GDM1 (cell line): ENCODE data around the gene PACS2.
A peak's percentile ranks its signal among the peaks of the same experiment; 100 is the strongest.

Source experiments
- DNase-seq: peaks from one replicate; lab custom pipeline; 2025; lab: John Stamatoyannopoulos, UW

PACS2 gene

DNA sequence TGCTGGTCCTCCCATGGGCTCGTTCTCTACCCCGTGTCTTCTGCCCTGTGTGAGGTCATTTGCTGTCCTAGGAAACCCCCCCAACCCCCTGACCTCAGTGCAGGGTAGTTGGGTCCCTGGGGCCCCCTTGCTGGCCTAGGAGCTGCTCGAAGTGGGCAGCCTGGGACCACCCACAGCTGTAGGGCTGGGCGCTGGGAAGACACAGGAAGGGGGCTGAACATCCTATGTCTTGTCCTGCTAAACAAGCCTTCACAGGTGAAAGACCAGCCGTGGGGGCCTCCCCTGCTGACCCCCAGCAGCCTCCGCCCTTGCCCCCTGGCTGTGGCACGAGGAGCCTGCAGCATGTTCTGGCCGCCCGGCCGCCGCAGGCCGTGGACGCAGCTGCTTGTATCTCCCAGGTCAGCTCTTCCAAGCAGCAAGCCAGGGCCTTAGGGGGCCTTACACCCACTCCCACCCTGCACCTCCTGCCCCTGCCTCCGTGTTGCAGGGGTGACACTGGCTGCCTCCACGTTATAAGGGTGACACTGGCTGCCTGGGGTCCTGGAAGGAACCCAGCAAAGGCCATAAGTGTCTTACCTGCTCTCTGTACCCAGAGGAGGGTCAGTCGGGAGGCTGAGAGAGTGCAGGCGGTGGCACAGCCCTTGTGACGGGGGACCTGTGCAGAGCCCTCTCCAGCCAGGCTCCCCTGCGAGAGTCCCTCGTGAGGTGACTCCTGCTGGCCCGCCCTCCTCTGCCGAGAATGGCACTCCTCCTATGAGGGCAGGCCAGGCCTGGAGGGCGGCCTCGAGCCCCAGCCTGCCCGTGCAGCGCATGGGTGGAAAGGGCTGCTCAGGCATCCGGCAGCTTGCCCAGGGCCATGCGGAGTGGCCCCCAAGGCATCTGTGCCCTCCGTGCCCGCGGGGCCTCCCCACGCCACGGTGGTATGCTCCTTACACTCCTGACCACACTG lies 72.3 kb downstream of the PACS2 start:
- DNase-seq: no peak

DNA sequence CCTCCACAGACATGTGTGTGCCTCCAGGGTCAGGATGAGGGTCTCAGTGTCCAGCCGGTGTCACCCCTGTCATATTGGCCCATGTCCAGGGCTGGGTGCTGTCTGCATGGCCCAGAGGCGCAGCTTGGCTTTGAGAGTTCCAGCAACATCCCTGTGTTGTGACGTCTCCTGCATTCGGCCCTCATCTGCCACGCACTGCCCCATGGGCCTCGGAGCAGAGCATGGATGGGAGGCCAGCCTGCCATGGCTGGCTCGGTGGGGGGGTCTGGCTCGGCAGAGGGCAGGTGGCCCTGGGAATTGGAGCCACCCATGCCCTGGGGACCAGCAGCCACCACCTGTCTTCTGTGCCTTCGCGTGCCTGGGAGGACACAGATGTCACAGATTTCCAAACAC lies 73.0 kb downstream of the PACS2 start:
- no peak for DNase-seq

DNA sequence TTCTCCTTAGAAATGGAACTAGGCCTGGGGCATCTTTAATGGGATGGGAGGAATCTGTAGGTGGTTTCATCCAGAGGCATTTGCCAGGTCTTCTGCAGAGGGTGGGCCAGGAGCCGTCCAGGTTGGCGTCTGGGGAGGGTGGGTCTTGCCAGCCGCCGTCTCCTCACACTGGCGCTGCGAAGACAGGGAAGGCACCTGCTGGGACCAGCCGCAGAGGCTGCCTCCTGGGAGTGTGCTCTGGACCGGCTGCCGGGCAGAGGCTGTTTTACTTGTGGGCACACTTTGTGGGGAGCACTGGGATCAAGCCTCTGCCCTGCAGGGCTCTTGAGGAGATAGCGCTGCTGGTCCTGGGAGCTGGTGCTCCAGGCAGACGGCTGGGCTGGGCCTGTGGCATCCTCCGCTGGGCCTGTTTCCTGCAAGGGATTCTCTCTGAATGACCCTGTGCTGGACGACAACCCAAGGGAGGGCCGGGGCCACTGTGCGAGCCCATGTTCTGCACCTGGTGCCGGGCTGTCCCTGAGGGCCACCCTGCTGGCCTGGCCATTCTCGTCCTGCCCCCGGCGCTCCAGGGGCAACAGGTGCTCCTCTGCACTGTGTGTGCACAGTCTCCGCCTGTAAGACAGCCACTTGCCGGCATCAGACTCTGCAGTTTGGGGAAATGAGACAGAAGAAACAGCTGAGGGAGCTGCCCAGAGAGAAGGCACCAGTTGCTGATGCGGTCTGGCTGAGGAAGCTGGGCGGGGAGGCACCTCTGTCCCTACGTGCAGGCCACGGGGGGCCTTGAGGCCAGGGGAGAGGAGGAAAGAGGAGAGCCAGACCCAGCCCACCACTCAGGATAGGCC lies 73.8 kb downstream of the PACS2 start:
- no peak for DNase-seq

DNA sequence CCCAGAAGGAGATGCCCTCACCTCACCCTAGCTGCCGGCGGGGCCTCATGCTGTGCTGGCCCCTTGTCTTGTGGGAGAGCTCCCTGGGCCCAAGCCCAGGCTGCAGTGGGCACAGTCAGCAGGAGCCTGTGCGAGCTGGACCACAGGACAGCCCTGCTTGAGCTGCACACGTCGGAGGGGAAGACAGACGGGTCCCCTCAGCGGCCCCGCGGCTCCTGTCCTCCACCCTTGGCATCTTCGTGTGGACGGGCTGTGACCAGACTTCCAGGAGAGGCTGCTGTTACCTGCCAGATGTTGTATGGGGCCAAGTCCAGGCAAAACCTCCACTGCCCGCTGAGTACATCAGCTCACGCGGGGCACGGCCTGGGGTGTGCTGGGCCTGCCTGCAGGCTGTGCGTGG lies 74.4 kb downstream of the PACS2 start:
- DNase-seq: no peak

DNA sequence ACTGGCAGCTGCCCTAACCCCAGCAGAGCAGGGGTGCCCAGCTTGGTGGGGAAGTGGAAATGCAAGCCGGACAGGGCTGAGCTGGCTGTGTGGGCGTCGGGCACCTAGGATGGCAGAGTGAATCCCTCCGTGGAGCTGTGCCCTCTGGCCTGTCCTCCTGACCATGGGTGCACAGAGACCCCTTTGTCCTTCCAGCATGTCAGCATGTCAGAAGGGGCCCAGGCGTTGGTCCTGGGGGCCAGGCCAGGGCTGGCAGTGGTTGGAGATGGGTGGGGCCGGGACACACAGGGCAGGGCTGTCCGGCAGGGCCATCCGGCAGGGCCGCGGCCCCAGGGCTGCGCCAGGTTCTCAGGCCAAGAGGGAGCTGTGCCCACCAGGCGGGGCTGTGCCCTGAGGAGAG lies 75.0 kb downstream of the PACS2 start:
- no peak for DNase-seq

DNA sequence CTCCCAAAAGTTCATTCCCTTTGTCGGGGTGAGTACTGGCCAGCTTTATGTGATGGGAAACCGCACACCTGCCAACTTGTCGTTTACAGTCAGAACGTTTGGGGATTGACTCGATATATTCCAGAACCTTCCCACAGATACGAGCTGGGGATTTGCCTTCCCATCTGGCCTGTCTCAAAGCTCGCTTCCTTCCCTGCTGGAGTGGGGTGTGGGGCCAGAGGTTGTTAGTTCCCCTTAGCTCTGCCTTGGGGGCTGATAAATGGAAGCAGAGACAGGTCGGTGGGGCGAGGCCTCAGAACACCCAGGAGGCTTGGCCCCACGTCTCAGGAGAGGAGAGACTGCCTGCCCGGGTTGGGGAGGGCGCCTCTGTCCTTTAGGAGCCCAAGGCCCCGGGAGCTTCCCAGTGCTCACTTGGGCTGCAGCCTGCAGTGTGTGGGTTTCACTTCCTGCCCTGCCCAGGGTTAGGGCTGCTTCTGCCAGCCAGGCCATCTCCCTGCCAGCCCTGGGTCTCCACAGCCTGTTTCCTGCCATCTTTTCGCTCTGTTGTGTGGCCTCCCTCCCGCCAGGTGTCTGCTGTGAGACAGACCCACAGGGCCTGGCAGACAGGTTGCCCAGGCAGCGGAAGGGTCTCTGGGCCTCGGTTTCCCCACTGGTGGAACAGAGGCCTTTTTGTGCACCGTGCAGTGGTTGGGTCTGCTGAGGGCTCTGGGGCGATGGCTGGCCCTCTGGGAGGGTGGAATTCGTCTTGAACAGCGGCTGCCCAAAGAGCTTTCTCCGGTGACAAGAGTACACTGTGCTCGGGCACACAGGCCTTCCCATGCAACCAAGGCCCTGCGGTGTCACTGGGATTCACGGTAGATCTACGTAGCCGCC lies 75.7 kb downstream of the PACS2 start:
- DNase-seq: peak; percentile 57

DNA sequence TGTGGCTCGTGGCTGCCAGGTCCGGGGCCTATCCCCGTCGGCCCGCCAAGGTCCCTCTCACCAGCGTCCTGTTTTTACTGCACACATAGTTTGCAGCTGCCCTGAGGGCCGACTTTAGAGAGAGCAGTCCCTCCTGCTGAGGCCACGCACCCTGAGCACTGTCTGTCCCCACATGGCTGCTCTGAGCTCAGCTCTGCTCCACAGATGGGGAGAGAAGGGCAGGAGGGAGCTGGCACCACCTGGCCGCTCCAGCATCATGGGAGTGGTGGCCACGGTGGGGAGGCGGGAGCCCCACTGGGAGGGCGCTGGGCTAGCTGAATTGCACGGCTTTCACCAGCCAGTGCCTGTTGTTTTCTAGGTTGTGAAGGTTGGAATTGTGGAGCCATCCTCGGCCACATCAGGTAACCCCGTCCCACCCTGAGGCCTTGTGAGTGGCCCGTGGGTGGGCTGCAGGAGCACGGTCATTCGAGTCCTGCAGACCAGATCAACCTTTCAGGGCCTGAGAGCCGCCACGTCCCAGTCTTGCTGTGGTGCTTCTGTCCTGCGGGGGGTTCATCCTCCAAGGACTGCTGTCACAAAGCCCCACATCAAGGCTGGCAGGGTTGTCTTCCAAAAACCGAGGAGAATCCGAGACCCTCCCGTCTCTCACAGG lies 76.4 kb downstream of the PACS2 start:
- DNase-seq: no peak

DNA sequence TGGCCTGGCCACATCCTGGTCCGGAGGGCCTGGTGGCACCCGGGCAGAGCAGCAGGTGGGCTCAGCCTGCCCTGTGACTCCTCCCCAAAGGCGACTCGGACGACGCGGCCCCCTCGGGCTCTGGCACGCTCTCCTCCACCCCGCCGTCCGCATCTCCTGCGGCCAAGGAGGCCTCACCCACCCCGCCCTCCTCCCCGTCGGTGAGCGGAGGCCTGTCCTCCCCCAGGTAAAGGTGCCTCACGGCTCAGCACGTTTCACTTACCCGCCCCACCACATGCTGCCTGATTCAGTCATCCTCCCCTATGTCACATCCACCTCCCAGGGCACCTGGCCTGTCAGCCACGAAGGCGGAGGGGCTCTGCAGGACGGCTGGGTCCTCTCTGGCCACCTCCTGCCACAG lies 77.0 kb downstream of the PACS2 start:
- DNase-seq: no peak

DNA sequence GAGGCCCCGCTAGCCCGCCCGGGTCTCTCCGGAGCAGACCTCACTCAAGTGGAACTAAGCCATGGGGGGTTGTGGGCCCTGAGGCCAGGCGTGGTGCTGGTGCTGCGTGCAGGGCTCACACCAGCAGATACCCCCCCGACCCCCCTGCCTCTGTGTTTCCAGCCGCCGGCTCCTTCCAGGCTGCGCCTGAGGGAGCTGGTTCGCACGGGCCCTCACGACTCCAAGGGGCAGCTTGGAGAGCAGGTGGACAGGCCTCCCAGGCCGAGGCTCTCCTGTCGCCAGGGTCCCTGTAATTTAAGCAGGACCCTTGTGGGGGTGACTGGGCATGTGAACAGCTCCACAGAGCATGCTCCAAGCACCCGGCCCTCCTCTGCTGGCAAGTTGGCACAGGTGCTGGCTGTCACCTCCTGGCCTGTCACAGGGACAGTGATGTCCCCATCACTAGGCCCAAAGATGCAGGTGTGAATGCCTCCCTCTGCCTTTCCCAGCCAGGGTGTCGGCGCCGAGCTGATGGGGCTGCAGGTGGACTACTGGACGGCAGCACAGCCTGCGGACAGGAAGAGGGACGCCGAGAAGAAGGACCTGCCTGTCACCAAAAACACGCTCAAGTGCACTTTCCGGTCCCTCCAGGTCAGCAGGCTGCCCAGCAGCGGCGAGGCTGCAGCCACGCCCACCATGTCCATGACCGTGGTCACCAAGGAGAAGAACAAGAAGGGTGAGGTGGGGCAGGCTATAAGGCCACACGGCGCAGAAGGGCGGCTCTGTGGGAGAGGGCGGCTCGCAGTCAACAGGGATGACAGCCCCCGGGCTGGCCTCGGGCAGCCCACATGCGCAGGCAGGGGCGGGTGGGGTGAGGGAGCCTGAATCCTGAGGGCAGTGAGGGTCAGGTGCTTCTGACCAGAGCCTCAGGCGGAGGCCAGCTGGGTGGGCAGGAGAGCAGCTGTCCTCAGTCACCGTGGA lies 77.9 kb downstream of the PACS2 start:
- no peak for DNase-seq

DNA sequence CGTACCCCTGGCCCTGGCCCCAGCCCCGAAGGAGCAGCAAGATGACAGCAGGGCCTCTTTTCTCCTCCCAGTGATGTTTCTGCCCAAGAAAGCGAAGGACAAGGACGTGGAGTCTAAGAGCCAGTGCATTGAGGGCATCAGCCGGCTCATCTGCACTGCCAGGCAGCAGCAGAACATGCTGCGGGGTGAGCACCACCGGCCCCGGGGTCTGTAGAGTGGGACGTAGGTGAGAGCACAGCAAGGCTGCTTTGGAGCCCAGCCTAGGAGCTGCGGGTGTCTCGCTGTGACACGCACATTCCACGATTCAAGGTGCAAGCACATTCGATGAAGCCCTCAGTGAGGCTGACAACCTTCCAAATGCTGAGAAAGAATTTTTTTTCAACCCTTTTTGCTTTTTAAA lies 78.6 kb downstream of the PACS2 start:
- DNase-seq: no peak

DNA sequence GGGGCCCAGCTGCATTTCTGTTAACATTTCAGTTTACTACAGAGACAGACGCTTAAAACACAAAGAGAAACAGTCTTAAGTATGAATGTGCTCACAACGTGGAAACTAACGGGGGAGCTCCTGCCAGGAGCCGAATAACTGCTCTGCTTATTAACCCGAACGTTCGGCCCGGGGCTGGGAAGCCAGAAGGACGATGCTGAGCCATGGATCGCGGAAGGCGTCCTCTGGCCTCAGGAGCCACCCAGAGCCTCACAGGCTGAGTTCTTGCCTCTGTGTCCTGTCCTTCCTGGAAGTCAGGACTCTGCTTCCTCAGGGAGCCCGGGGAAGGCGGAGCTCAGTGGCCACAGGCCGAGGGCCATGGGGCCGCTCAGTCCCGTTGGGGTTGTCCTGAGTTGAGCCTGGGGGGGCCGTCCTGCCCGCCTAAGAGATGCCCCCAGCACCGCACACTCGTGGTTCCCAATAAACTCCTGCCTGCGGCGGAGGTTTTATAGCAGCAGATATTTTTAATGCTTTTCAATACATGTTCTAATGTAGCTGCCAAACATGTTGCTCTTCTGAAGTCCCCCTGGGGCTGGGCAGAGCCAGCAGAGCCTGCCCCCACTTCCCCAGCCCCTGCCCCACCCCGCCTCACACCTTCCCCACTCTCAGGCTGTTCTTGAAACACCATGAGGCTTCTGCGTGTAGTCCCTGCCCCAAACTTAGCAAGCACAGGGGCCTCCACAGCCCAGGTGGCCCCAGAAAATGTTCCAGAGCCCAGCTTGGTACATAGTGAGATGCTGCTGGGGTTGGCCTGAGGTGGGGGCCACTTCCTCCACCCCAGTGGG lies 80.4 kb downstream of the PACS2 start:
- no peak for DNase-seq

DNA sequence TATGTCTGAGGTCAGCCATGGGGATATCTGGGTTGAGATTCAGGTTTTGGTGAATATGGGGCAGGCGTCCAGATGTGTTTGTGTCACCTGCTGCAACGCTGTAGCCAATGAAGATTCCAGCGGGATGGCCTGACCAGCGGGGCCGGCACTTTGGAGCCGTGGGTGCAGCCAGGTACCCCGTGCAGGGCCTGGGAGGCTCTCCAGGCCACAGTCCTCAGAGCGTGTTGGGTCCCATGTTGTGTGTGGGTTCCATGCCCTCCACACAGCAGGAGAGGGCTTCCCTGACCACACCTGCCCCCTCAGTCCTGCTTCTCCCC lies 80.9 kb downstream of the PACS2 start:
- DNase-seq: no peak

DNA sequence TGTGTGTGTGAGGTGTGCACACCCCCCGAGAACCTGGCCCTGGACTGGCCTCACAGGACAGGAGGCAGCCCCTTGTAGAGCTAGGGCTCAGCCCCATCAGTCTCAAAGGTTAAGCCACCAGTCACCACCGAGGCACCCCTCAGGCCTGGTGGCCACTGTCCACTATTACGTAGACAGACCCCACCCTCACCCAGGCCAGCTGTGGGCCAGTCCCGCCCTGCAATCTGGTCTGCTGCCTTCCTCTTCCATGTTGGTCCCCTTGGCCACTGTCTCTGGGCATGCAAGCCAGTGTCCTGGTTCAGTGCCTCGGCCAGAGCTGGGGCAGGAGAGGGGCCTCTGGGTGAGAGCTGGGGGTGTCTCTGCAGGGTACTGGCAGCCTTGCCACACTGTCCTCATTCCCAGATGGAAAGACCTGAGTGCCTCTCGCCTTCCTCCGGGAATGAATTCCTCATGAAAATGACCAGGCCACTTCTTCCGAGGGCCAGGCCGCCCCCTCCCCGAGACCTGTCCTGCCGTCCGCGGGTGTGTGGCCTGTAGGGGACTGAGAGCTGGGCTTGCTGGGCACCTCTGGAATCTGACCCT lies 82.9 kb downstream of the PACS2 start:
- no peak for DNase-seq

DNA sequence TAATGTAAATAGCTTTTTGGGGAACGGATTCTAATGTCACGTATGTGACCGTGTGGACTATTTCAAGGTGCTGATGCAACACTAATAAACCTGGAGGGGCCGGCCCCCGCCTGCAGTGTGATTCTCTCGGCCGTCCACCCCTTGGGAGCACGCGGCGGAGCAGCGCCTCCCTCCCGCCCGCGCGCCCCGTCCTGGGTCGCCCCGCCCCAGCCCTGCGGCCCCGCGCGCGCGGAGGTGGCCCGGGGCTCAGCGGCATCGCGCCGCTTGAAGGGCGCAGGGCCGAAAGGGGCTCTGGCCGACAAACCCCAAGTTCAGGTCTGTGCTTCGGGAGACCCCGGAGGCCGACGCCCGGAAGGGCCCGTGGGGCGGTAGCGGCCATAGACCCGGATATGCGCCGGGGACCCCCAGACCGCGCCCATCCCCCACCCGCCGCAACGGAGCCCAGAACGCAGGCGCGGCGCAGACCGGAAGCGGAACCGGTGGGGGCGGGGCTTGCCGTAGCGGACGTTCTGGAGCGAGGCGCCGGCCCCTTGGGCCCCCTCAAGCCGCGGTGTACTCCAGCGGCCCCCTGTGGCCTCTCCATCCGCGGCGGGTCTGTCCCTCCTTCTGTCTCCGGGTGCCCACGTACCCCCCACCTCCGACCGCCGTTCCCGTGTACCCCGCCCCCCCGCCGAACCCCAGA lies 83.6 kb downstream of the PACS2 start, which contains the start of gene TEX22:
Gene TEX22, plus strand, starts transcription at position 495 of the 682 bp plus-strand sequence. CDS start 803 bp downstream, outside the sequence.
- DNase-seq: peak; percentile 81

DNA sequence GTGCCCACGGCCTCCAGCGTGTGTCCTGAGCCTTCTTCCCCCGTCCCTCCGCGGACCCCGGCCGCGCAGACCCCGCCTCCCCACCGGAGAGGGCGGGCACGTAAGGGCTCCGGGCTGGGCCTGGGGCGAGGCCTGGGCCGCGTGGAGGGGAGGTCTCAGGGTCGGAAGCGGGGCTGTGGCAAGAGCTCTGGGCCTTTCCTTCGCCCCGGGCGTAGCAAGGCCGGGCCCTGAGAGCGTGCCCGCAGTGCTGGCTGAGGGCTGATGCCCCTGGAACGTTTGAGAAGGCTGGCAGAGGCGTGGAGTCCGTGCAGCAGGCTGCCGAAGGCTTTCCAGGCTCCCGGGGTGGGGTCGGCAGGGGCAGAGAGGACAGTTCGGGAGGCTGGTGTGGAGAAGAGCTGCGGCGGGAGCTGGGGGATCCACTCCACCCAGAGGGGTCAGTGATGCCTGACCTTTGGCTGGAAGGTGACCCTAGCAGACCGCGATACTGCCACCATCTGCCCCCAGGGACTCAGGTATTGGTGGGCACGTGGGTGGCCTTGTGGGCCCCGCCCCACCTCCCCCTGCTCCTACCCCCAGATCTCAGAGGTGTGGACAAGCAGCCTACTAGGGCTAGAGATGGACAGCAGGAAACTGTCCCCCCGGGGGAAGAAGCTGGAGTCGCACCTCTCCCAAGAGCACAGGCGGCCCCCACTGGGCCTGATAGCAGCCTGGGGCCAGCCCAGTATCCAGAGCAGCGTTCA lies 84.3 kb downstream of the PACS2 start:
- peak; percentile 75 for DNase-seq

DNA sequence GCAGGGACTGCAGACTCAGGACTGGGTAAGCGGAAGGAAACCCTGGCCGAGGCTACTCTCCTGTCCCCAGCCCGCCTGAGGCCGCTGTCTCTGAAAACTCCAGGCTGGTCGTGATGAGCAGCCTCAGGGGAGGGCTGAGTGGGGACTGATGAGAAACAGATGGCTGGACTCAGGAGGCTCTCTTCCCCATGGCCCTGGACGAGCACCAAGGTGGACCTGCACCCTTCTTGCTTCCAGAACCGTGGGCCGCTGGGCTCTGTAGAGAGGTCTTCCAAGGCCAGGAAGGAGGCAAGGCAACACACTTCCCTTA lies 84.9 kb downstream of the PACS2 start:
- no peak for DNase-seq

DNA sequence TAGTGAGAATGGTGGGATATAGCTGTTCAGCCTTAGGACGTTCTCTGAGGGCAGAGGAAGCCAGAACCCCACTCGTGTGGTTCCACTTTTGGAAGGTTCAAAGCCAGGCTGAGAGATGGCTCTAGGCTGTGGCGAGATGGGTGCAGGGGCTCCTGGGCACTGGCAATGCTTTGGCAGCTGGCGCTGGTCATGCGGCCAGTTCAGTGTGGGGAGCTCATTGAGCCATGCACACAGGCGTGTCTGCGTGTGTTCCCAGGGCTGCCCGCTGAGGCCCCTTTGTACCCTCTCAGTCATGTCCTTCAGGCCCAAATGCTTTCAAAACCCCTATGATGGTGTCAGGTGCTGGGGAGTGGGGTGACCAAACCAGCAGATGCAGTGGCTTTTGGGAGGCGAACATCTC lies 85.5 kb downstream of the PACS2 start:
- no peak for DNase-seq

DNA sequence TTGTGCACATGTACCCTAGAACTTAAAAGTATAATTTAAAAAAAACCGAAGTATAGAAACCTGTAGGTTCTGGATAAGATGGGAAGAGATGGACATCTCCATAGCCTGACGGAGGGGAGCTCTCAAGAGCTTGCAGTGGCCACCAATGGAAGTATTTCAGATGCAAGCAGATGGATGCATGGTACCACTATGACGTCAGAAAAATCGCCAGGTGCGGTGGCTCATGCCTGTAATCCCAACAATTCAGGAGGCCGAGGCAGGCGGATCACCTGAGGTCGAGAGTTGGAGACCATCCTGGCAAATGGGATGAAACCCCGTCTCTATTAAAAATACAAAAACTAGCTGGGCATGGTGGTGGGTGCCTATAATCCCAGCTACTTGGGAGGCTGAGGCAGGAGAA lies 87.2 kb downstream of the PACS2 start:
- DNase-seq: no peak
